ENCODE results near the gene PEAK1. TPM values are rescaled to one million over a fixed set of nuclear protein-coding genes. Genes with fewer than 3 reads are reported as not detected.

Gene PEAK1
- total and polyA plus RNA-seq, 10 of the 15 experiments (the other 5 are each of a cell fraction or from before 2014, with no cell fraction given), result 0.62 to 24.2 (median 11.2) TPM

DNA sequence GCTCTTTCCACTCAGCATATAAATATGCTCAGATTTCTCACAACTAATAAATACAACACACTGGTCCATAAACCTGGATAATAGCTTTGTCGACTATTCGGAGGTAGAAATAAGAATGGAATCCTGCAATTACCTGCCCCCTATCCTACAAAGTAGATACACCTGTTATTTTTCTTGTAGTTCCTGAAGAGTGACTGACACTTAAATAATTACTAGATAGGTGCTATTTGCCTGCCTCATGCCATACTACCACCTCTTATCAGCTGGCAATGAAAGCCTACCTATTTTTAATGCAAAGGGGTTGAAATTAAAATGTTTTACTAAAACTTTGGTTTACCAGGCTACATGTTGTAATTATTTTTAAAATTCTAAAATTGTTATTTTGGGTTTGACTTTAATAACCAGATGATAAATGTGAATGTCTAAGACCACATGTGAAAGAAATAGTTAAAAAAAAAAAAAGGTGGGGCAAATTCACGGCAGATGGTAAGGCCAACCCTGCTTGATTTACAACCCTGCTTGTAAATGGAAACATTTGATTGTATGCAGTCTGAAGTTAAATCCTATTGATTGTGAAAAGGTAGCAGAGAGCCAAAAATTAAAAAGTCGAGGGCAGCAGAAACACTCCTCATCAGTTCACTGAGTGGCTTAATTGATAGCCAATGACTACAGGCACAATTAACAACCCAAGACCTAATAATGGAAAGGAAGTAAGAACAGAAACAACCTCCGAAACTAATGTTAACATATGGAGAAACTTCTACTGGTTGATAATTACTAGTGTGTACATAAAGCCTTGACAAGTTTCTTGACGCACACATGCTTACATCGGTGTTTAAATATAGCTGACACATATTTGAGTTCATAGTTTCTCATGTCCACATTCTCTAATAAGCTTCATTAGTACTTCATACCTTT lies 8.9 kb downstream of the PEAK1 start (continued):
- TF ChIP-seq, protein P1, sequence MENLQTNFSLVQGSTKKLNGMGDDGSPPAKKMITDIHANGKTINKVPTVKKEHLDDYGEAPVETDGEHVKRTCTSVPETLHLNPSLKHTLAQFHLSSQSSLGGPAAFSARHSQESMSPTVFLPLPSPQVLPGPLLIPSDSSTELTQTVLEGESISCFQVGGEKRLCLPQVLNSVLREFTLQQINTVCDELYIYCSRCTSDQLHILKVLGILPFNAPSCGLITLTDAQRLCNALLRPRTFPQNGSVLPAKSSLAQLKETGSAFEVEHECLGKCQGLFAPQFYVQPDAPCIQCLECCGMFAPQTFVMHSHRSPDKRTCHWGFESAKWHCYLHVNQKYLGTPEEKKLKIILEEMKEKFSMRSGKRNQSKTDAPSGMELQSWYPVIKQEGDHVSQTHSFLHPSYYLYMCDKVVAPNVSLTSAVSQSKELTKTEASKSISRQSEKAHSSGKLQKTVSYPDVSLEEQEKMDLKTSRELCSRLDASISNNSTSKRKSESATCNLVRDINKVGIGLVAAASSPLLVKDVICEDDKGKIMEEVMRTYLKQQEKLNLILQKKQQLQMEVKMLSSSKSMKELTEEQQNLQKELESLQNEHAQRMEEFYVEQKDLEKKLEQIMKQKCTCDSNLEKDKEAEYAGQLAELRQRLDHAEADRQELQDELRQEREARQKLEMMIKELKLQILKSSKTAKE (IDR thresholded peaks at IDR 0.05; ENCODE audit: low read depth, poor library complexity, severe bottlenecking), result peak; percentile 60
- TF ChIP-seq IKZF1 (conservative IDR thresholded peaks at IDR 0.05) (peak; percentile 70), RAD21 (IDR thresholded peaks at IDR 0.05; ENCODE audit: insufficient read depth, low read depth, low read length) (no peak), BACH1 (IDR thresholded peaks at IDR 0.05; ENCODE audit: borderline replicate concordance) (peak; percentile 76; the same call in 1 of the 2 replicates), EED (IDR thresholded peaks at IDR 0.05; ENCODE audit: low read depth) (no peak), BCL11A (IDR thresholded peaks at IDR 0.05; ENCODE audit: low read depth, low read length) (peak; percentile 16; the same call in 1 of the 2 replicates), DPF2 (IDR thresholded peaks at IDR 0.05) (peak; percentile 84), NBN (IDR thresholded peaks at IDR 0.05) (peak; percentile 89), MTA2 (IDR thresholded peaks at IDR 0.05; ENCODE audit: low read depth) (peak; percentile 100), NR2F1 (conservative IDR thresholded peaks at IDR 0.05) (peak; percentile 52), MEF2B (IDR thresholded peaks at IDR 0.05; ENCODE audit: partially characterized antibody, poor library complexity, severe bottlenecking) (peak; percentile 90), SMARCA5 (IDR thresholded peaks at IDR 0.05) (no peak), KLF5 (IDR thresholded peaks at IDR 0.05; ENCODE audit: partially characterized antibody) (peak; percentile 45)
- TF ChIP-seq, protein P2, sequence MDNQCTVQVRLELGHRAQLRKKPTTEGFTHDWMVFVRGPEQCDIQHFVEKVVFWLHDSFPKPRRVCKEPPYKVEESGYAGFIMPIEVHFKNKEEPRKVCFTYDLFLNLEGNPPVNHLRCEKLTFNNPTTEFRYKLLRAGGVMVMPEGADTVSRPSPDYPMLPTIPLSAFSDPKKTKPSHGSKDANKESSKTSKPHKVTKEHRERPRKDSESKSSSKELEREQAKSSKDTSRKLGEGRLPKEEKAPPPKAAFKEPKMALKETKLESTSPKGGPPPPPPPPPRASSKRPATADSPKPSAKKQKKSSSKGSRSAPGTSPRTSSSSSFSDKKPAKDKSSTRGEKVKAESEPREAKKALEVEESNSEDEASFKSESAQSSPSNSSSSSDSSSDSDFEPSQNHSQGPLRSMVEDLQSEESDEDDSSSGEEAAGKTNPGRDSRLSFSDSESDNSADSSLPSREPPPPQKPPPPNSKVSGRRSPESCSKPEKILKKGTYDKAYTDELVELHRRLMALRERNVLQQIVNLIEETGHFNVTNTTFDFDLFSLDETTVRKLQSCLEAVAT (IDR thresholded peaks at IDR 0.05), result peak; percentile 67; the same call in 1 of the 2 replicates
- TF ChIP-seq, protein P3, sequence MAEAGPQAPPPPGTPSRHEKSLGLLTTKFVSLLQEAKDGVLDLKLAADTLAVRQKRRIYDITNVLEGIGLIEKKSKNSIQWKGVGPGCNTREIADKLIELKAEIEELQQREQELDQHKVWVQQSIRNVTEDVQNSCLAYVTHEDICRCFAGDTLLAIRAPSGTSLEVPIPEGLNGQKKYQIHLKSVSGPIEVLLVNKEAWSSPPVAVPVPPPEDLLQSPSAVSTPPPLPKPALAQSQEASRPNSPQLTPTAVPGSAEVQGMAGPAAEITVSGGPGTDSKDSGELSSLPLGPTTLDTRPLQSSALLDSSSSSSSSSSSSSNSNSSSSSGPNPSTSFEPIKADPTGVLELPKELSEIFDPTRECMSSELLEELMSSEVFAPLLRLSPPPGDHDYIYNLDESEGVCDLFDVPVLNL (IDR thresholded peaks at IDR 0.05; ENCODE audit: low read depth, low read length), result peak; percentile 43; the same call in 1 of the 2 replicates
- TF ChIP-seq, protein P4, sequence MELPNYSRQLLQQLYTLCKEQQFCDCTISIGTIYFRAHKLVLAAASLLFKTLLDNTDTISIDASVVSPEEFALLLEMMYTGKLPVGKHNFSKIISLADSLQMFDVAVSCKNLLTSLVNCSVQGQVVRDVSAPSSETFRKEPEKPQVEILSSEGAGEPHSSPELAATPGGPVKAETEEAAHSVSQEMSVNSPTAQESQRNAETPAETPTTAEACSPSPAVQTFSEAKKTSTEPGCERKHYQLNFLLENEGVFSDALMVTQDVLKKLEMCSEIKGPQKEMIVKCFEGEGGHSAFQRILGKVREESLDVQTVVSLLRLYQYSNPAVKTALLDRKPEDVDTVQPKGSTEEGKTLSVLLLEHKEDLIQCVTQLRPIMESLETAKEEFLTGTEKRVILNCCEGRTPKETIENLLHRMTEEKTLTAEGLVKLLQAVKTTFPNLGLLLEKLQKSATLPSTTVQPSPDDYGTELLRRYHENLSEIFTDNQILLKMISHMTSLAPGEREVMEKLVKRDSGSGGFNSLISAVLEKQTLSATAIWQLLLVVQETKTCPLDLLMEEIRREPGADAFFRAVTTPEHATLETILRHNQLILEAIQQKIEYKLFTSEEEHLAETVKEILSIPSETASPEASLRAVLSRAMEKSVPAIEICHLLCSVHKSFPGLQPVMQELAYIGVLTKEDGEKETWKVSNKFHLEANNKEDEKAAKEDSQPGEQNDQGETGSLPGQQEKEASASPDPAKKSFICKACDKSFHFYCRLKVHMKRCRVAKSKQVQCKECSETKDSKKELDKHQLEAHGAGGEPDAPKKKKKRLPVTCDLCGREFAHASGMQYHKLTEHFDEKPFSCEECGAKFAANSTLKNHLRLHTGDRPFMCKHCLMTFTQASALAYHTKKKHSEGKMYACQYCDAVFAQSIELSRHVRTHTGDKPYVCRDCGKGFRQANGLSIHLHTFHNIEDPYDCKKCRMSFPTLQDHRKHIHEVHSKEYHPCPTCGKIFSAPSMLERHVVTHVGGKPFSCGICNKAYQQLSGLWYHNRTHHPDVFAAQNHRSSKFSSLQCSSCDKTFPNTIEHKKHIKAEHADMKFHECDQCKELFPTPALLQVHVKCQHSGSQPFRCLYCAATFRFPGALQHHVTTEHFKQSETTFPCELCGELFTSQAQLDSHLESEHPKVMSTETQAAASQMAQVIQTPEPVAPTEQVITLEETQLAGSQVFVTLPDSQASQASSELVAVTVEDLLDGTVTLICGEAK (IDR thresholded peaks at IDR 0.05; ENCODE audit: borderline replicate concordance), result no peak
- TF ChIP-seq, protein P5, sequence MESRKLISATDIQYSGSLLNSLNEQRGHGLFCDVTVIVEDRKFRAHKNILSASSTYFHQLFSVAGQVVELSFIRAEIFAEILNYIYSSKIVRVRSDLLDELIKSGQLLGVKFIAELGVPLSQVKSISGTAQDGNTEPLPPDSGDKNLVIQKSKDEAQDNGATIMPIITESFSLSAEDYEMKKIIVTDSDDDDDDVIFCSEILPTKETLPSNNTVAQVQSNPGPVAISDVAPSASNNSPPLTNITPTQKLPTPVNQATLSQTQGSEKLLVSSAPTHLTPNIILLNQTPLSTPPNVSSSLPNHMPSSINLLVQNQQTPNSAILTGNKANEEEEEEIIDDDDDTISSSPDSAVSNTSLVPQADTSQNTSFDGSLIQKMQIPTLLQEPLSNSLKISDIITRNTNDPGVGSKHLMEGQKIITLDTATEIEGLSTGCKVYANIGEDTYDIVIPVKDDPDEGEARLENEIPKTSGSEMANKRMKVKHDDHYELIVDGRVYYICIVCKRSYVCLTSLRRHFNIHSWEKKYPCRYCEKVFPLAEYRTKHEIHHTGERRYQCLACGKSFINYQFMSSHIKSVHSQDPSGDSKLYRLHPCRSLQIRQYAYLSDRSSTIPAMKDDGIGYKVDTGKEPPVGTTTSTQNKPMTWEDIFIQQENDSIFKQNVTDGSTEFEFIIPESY (IDR thresholded peaks at IDR 0.05), result no peak

Measured in GM12878 (cell line).